ENCODE measurements around the gene KCNS1.

The KCNS1 gene

GRCh38 chr20:45053430-45054351 is 47.2 kb downstream of the KCNS1 start:
- H3K4me3 ChIP-seq (replicated peaks in 1 of 2; ENCODE audit: low read depth in 2 of 2, low read length in 2 of 2), result no peak overlapping the region
- DNase-seq (ENCODE audit: low read depth in 2 of 2), result no peak
- no peak for TF ChIP-seq CTCF (IDR thresholded peaks at IDR 0.05; ENCODE audit: low read depth, low read length)

GRCh38 chr20:45052698-45053429 is 48.1 kb downstream of the KCNS1 start:
- peak in 1 of 2 donors; percentile 69 for DNase-seq (ENCODE audit: low read depth in 2 of 2)
- no peak for TF ChIP-seq CTCF (IDR thresholded peaks at IDR 0.05; ENCODE audit: low read depth, low read length)

GRCh38 chr20:45051204-45052060 is 49.5 kb downstream of the KCNS1 start:
- no peak for TF ChIP-seq CTCF (IDR thresholded peaks at IDR 0.05; ENCODE audit: low read depth, low read length)
- H3K4me3 ChIP-seq (replicated peaks in 1 of 2; ENCODE audit: low read depth in 2 of 2, low read length in 2 of 2), result no peak overlapping the region
- no peak for DNase-seq (ENCODE audit: low read depth in 2 of 2)

More at GRCh38 chr20:45052698-45053429, 48.1 kb downstream of the KCNS1 start:
- H3K4me3 ChIP-seq (replicated peaks in 1 of 2; ENCODE audit: low read depth in 2 of 2, low read length in 2 of 2), result no peak overlapping the region

GRCh38 chr20:45049904-45050471 is 50.9 kb downstream of the KCNS1 start:
- no peak for TF ChIP-seq CTCF (IDR thresholded peaks at IDR 0.05; ENCODE audit: low read depth, low read length)
- H3K4me3 ChIP-seq (replicated peaks in 1 of 2; ENCODE audit: low read depth in 2 of 2, low read length in 2 of 2), result no peak overlapping the region
- DNase-seq (ENCODE audit: low read depth in 2 of 2), result no peak

- no peak overlapping the region for H3K4me3 ChIP-seq (replicated peaks in 1 of 2; ENCODE audit: low read depth in 2 of 2, low read length in 2 of 2)
- no peak for DNase-seq (ENCODE audit: low read depth in 2 of 2)
- no peak for TF ChIP-seq CTCF (IDR thresholded peaks at IDR 0.05; ENCODE audit: low read depth, low read length)
These were observed 51.5 kb downstream of the KCNS1 start for GRCh38 chr20:45049438-45049837.

- no peak for DNase-seq (ENCODE audit: low read depth in 2 of 2)
- no peak overlapping the region for H3K4me3 ChIP-seq (replicated peaks in 1 of 2; ENCODE audit: low read depth in 2 of 2, low read length in 2 of 2)
- no peak for TF ChIP-seq CTCF (IDR thresholded peaks at IDR 0.05; ENCODE audit: low read depth, low read length)
These were observed 53.3 kb downstream of the KCNS1 start for GRCh38 chr20:45047581-45048119.

Data from cardiac fibroblast (primary cell).